Lung (tissue), 12 donors: Measurements from ENCODE around the gene TPM3. TPM values are rescaled to one million over a fixed set of nuclear protein-coding genes. Genes with fewer than 3 reads are reported as not detected.

Source experiments
- ATAC-seq: fragments of 200-7000 bp; cut with Tn5 transposase; one replicate; pipeline ENCODE4 v1.9.1; 2020; ENCODE audit warnings: moderate number of reproducible peaks; ENCODE audit not compliant: insufficient read depth, low FRiP score
- DNase-seq, 3 donors: peaks; one replicate each; pipeline ENCODE4 v3.0.0-alpha.2; 2013 to 2017
- H3K27ac ChIP-seq, 2 donors: one replicate each; pipeline ENCODE4 v1.5.1; 2013; ENCODE audit warnings: mild to moderate bottlenecking in 2 of 2, moderate library complexity in 2 of 2, control low read depth in 1 of 2, inconsistent platforms in 1 of 2, low read depth in 1 of 2, low read length in 1 of 2
- H3K27me3 ChIP-seq, 3 donors: one replicate each; pipeline ENCODE4 v1.5.1; 2013; ENCODE audit warnings: low read length in 2 of 3; ENCODE audit not compliant: control insufficient read depth in 3 of 3, insufficient read depth in 3 of 3
- H3K36me3 ChIP-seq, 4 donors: one replicate each; pipeline ENCODE4 v1.5.1; 2013; ENCODE audit warnings: low read length in 4 of 4, mild to moderate bottlenecking in 1 of 4, moderate library complexity in 1 of 4; ENCODE audit not compliant: control insufficient read depth in 4 of 4, insufficient read depth in 4 of 4
- H3K4me1 ChIP-seq, 5 donors: one replicate each; pipeline ENCODE4 v1.5.1; 2013; ENCODE audit warnings: low read length in 5 of 5, mild to moderate bottlenecking in 2 of 5, moderate library complexity in 1 of 5; ENCODE audit not compliant: control insufficient read depth in 5 of 5, insufficient read depth in 5 of 5
- H3K4me3 ChIP-seq: one replicate; pipeline ENCODE4 v1.5.1; 2013; ENCODE audit warnings: mild to moderate bottlenecking, control low read depth, moderate library complexity
- H3K9ac ChIP-seq, 2 donors: one replicate each; pipeline ENCODE4 v1.5.1; 2013; ENCODE audit warnings: low read length in 2 of 2, control low read depth in 1 of 2; ENCODE audit not compliant: insufficient read depth in 1 of 2
- H3K9me3 ChIP-seq, 4 donors: one replicate each; pipeline ENCODE4 v1.5.1; 2013; ENCODE audit warnings: low read length in 3 of 4, mild to moderate bottlenecking in 1 of 4, moderate library complexity in 1 of 4; ENCODE audit not compliant: control insufficient read depth in 4 of 4, insufficient read depth in 3 of 4
- WGBS, 2 donors: extraction: QIAGEN DNeasy Blood & Tissue Kit; methylation state at CpG; one replicate each; pipeline ENCODE4 v1.1.7; 2013; 5-methylcytosine and 5-hydroxymethylcytosine counted together
- polyA plus RNA-seq, 2 donors: library from polyadenylated mRNA; stranded (reverse); fragments of 200-250 nt; gene quantifications; one replicate each; pipeline ENCODE4 v1.2.1, GENCODE V29; 2013
- total RNA-seq, 2 donors: library from RNA; depleted of rRNA in 1 of 2; stranded (reverse); fragments of >200 nt in 1 of 2; gene quantifications; one replicate each; pipeline ENCODE4 v1.2.1, GENCODE V29; 2014 to 2021
- TF ChIP-seq, protein P1 (sequence below): IDR thresholded peaks from 2 replicates; pipeline ENCODE4 v1.5.1; 2012; ENCODE audit warnings: mild to moderate bottlenecking; ENCODE audit errors: control extremely low read depth, extremely low read depth
- donor health status: control.
- donor health status: control.
- donor health status: Bipolar disorder and iron deficiency.
- donor health status: healthy.
- donor health status: DM: yes; HTN: yes; CAD: no.

TPM3 gene
- total and polyA plus RNA-seq, 4 donors: 164 to 482 (median 306) TPM

DNA sequence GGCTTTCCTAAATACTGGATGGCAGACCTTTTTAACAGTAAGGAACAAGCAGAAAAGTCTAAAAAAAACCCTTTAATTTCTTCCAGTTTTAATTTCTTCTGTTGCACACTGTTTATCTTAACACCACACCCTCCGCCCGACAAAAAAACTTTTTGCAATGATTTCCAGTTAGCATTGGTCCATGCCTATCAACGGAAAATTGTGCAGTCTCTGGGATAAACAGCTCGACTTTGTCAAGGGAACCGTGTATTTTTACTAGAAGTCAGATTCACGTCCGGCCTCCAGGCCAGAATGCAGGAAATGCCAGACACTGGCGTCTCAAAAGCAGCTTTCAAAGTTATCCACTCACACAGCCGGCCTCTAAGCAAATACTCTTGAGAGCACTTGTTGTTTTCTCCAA lies 36.6 kb downstream of the TPM3 start:
- peak; percentile 13 for ATAC-seq
- H3K9ac ChIP-seq: peak overlapping the region in 1 of 2 donors; percentile 53
- 13% methylated on average over 9 of the region's 9 CpGs for WGBS, 2 donors
- H3K4me1 ChIP-seq: peaks cover 0 to 13% (median 0%) of the 10 kb centered on the region in 5 donors
- peak; percentile 74 to 86 (median 84) for DNase-seq
- no peaks in the 10 kb centered on the region for H3K27me3 ChIP-seq
- H3K9me3 ChIP-seq: no peaks in the 10 kb centered on the region
- TF ChIP-seq, protein P1, sequence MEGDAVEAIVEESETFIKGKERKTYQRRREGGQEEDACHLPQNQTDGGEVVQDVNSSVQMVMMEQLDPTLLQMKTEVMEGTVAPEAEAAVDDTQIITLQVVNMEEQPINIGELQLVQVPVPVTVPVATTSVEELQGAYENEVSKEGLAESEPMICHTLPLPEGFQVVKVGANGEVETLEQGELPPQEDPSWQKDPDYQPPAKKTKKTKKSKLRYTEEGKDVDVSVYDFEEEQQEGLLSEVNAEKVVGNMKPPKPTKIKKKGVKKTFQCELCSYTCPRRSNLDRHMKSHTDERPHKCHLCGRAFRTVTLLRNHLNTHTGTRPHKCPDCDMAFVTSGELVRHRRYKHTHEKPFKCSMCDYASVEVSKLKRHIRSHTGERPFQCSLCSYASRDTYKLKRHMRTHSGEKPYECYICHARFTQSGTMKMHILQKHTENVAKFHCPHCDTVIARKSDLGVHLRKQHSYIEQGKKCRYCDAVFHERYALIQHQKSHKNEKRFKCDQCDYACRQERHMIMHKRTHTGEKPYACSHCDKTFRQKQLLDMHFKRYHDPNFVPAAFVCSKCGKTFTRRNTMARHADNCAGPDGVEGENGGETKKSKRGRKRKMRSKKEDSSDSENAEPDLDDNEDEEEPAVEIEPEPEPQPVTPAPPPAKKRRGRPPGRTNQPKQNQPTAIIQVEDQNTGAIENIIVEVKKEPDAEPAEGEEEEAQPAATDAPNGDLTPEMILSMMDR: no peak
- no peak overlapping the region for H3K4me3 ChIP-seq
- peaks cover 6 to 14% (median 10%) of the 10 kb centered on the region in 4 donors for H3K36me3 ChIP-seq
- peak overlapping the region in 1 of 2 donors; percentile 88 for H3K27ac ChIP-seq

DNA sequence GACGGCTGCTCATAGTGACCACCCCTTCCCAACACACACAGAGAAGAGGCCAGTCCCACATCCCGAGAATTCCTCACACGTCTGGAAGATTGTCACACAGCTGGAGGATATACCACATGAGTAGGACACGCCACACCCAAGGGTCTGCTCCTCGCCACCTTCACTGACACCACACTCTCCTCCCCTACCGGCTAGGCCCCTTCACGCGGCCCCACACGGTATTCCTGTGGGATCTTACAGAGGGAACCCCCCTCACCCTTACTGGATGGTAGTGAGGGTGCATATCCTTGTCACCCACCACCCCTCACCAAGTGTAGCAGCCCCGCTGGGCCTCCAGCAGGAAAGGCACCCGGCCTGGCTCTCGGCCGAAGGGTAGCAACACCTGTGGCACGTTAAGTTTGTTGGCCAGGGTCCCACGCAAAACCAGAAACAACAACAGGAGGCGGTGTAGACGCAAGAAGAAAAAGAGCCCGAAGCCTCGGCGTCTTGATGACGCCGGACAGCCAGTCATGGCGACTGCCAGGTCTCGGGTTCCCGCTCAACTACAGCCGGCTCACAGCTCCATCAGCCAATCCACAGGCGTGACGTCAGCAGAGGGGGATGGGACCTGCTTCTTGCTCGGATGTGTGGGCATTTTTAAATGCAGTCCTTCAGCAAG lies 37.2 kb downstream of the TPM3 start, which contains the start of gene NUP210L:
TSS of gene NUP210L (minus strand) at position 540 of the 658 bp plus-strand sequence.
- Histone ChIP-seq H3K27me3 (no peaks in the 10 kb centered on the region), H3K9me3 (no peaks in the 10 kb centered on the region), H3K36me3 (peaks cover 5 to 9% (median 7%) of the 10 kb centered on the region in 4 donors), H3K4me1 (peaks cover 0 to 13% (median 0%) of the 10 kb centered on the region in 5 donors), H3K27ac (peak within 1 kb of the TSS in 1 of 2 donors; percentile 88), H3K9ac (peak within 1 kb of the TSS in 1 of 2 donors; percentile 53), H3K4me3 (no peak within 1 kb of the TSS)
- TF ChIP-seq, protein P1: no peak
- ATAC-seq: peak; percentile 56
- peak; percentile 77 to 85 (median 82) for DNase-seq
- 63 to 76% methylated on average over 29 of the region's 29 CpGs for WGBS, 2 donors

DNA sequence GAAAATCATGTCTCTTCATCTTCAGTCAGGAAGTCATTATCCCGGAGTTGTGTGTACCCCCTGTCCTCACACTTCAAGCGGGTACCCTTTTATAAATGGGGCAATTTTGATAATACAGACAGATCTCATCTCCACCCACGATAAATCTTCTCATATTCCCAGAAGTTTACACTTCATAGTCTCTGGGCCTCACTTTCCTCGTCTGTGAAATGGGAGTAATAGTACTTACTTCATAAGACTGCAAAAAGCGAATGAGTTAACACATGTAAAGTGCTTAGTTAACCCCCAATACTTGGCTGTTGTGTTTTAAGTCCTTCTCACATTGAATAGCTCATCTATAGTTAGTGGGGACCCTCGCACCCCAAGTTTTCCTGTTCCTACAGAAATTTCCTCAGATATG lies 37.8 kb downstream of the TPM3 start:
- no peak for DNase-seq
- ATAC-seq: no peak
- Histone ChIP-seq H3K36me3 (peaks cover 0 to 7% (median 5%) of the 10 kb centered on the region in 4 donors), H3K9ac (no peak overlapping the region), H3K27ac (peak overlapping the region in 1 of 2 donors; percentile 88), H3K4me1 (peaks cover 0 to 13% (median 0%) of the 10 kb centered on the region in 5 donors), H3K4me3 (no peak overlapping the region), H3K9me3 (no peaks in the 10 kb centered on the region), H3K27me3 (no peaks in the 10 kb centered on the region)
- 90 to 93% methylated on average over 6 of the region's 6 CpGs for WGBS, 2 donors
- TF ChIP-seq, protein P1: no peak

GRCh38 chr1:154151311-154151710 lies 40.6 kb downstream of the TPM3 start:
- no peak for ATAC-seq

More at GRCh38 chr1:154151311-154151710, 40.6 kb downstream of the TPM3 start:
- no peak overlapping the region for H3K4me3 ChIP-seq
- H3K4me1 ChIP-seq: peaks cover 0 to 13% (median 0%) of the 10 kb centered on the region in 5 donors
- no peak overlapping the region for H3K9ac ChIP-seq
- H3K27ac ChIP-seq: no peak overlapping the region
- no peaks in the 10 kb centered on the region for H3K27me3 ChIP-seq
- no peak for DNase-seq
- H3K9me3 ChIP-seq: no peaks in the 10 kb centered on the region
- peaks cover 0 to 1% (median 0%) of the 10 kb centered on the region in 4 donors for H3K36me3 ChIP-seq
- TF ChIP-seq, protein P1: no peak
